SK-N-MC (cell line): ENCODE data around the gene NEUROD2.

Experiments
- EZH2 ChIP-seq: fragments of 200-600 bp; sonication (generic); IDR thresholded peaks from one replicate; pipeline ENCODE4 v1.6.1; 2017; ENCODE audit warnings: antibody characterized with exemption
- POLR2AphosphoS5 ChIP-seq: IDR thresholded peaks from 2 replicates; pipeline ENCODE4 v1.6.1; 2012; ENCODE audit warnings: mild to moderate bottlenecking, low read depth, low read length, borderline replicate concordance

GRCh38 chr17:39627047-39627711 is 19.5 kb upstream of the NEUROD2 start:
- TF ChIP-seq POLR2AphosphoS5 (no peak), EZH2 (no peak)
